Transverse colon (tissue), 4 donors: ENCODE results near the gene CD151.

Source experiments
- CTCF ChIP-seq, 5 experiments: fragments of 200-600 bp in 3 of 5; fragments of 450-650 bp in 2 of 5; sonication (generic) in 3 of 5; IDR thresholded peaks; 1 replicate in 2 of 5; 2 replicates in 3 of 5; pipeline ENCODE4 v1.5.1; 2016 to 2017; ENCODE audit warnings: antibody characterized with exemption in 5 of 5, inconsistent platforms in 3 of 5, mild to moderate bottlenecking in 2 of 5, moderate library complexity in 1 of 5
- EP300 ChIP-seq: sonication (generic); formaldehyde crosslinking; IDR thresholded peaks from one replicate; pipeline ENCODE4 v1.6.1; 2017; ENCODE audit warnings: antibody characterized with exemption, low read depth
- POLR2A ChIP-seq: fragments of 450-650 bp; IDR thresholded peaks from one replicate; pipeline ENCODE4 v1.6.1; 2016; ENCODE audit warnings: antibody characterized with exemption, mild to moderate bottlenecking, moderate library complexity
- POLR2AphosphoS5 ChIP-seq, 3 donors: sonication (generic); formaldehyde crosslinking; IDR thresholded peaks; one replicate each; pipeline ENCODE4 v1.6.1; 2016; ENCODE audit warnings: antibody characterized with exemption in 3 of 3

- TF ChIP-seq CTCF (IDR thresholded peaks at IDR 0.05) (no peak), POLR2A (no peak), POLR2AphosphoS5 (IDR thresholded peaks at IDR 0.05) (no peak), EP300 (no peak)
Observed at GRCh38 chr11:821512-822371, 11.0 kb upstream of the CD151 start.
